Breast epithelium (tissue), 3 donors: Measurements from ENCODE around the gene PRODH.

Experiments
- CTCF ChIP-seq, 3 donors: fragments of 450-650 bp; IDR thresholded peaks; one replicate each; pipeline ENCODE4 v1.5.1; 2016 to 2017; ENCODE audit warnings: antibody characterized with exemption in 3 of 3, mild to moderate bottlenecking in 3 of 3, moderate library complexity in 3 of 3
- POLR2A ChIP-seq: fragments of 450-650 bp; IDR thresholded peaks from one replicate; pipeline ENCODE4 v1.6.1; 2016; ENCODE audit warnings: antibody characterized with exemption, mild to moderate bottlenecking, moderate library complexity
- POLR2AphosphoS5 ChIP-seq, 3 donors: sonication (generic); formaldehyde crosslinking; IDR thresholded peaks; one replicate each; pipeline ENCODE4 v1.6.1; 2017; ENCODE audit warnings: antibody characterized with exemption in 3 of 3

DNA sequence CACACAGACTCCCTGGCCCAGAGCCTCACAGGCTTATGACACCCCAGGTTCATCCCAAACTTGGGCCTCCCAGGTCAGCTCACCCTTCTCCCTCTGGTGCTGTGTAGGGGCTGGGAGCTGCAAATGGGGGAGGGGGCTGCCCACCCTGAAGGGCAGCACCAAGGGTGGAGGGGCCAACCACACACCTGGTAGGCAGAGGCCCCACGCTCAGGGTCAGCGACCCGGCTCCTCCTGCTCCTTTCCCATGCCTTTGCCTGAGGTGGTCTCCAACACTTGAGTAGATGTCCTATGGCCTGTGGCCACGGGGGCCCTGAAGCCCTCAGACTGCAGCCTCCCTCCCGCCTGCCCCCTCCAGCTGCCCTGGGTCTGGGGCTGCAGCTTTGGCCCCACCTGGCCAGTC lies 26.5 kb downstream of the PRODH start:
- TF ChIP-seq CTCF (IDR thresholded peaks at IDR 0.05) (no peak), POLR2A (no peak), POLR2AphosphoS5 (IDR thresholded peaks at IDR 0.05) (no peak)
